PC-3 (cell line): ENCODE data around the gene UROD.

Experiments
- EZH2 ChIP-seq: fragments of 300-600 bp; sonication (generic); IDR thresholded peaks from one replicate; pipeline ENCODE4 v1.6.1; 2017; ENCODE audit warnings: antibody characterized with exemption, mild to moderate bottlenecking, low read length; ENCODE audit not compliant: unreplicated experiment
- EZH2phosphoT487 ChIP-seq: fragments of 300-600 bp; sonication (generic); IDR thresholded peaks from 2 replicates; pipeline ENCODE4 v1.6.1; 2018; ENCODE audit warnings: mild to moderate bottlenecking, antibody characterized with exemption, low read length, borderline replicate concordance
- TF ChIP-seq, protein P1 (sequence below): fragments of 300-600 bp; sonication (generic); conservative IDR thresholded peaks from 2 replicates; pipeline ENCODE4 v1.5.1; 2017; ENCODE audit warnings: antibody characterized with exemption, low read depth, mild to moderate bottlenecking, low read length

- TF ChIP-seq EZH2: no peak
- no peak for TF ChIP-seq EZH2phosphoT487
- TF ChIP-seq, protein P1, sequence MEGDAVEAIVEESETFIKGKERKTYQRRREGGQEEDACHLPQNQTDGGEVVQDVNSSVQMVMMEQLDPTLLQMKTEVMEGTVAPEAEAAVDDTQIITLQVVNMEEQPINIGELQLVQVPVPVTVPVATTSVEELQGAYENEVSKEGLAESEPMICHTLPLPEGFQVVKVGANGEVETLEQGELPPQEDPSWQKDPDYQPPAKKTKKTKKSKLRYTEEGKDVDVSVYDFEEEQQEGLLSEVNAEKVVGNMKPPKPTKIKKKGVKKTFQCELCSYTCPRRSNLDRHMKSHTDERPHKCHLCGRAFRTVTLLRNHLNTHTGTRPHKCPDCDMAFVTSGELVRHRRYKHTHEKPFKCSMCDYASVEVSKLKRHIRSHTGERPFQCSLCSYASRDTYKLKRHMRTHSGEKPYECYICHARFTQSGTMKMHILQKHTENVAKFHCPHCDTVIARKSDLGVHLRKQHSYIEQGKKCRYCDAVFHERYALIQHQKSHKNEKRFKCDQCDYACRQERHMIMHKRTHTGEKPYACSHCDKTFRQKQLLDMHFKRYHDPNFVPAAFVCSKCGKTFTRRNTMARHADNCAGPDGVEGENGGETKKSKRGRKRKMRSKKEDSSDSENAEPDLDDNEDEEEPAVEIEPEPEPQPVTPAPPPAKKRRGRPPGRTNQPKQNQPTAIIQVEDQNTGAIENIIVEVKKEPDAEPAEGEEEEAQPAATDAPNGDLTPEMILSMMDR: no peak
These were observed 39.1 kb downstream of the UROD start for GRCh38 chr1:45051005-45051772.
